Measurements from ENCODE around the gene MPRIP. TPM values are rescaled to one million over a fixed set of nuclear protein-coding genes. Genes with fewer than 3 reads are reported as not detected.

Gene MPRIP
- total and polyA plus RNA-seq, 2 of the 13 experiments (the other 11 are each of a cell fraction or from before 2014, with no cell fraction given): 50.2 to 52.4 TPM

DNA sequence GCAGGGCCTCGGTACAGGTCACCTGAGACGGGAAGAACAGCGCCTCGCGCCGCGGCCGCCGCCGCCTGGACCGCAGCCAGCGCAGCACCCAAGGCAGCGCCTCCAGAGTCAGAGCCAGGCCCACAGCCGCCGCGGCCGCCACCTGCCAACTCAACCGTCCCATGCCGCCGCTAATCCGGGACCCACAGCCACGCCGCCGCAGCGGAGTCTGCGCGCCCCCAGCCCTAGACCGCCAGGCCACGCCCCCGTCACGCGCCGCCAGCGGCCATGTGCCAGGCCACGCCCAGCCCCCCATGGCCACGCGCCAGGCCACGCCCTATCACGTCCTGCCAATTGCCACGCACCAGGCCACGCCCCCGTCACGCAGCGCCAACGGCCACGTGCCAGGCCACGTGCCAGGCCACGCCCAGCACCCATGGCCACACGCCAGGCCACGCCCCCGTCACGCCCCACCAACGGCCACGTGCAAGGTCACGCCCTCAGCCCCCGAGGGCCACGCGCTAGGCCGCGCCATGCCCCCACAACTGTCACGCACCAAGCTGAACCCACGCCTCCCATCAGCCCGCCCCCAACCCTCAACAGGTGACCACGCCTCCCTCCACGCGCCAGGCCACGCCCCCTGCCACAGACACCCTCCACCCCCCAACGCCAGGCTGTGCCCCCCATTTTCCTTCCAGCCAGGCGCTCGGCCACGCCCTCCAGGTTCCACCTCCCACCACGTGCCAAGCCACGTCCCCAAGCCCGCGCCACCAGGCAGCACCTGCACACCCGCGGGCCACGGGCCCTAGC is 164.1 kb downstream of the MPRIP start, which contains the start of gene PLD6 (continued):
- TF ChIP-seq, protein P1, sequence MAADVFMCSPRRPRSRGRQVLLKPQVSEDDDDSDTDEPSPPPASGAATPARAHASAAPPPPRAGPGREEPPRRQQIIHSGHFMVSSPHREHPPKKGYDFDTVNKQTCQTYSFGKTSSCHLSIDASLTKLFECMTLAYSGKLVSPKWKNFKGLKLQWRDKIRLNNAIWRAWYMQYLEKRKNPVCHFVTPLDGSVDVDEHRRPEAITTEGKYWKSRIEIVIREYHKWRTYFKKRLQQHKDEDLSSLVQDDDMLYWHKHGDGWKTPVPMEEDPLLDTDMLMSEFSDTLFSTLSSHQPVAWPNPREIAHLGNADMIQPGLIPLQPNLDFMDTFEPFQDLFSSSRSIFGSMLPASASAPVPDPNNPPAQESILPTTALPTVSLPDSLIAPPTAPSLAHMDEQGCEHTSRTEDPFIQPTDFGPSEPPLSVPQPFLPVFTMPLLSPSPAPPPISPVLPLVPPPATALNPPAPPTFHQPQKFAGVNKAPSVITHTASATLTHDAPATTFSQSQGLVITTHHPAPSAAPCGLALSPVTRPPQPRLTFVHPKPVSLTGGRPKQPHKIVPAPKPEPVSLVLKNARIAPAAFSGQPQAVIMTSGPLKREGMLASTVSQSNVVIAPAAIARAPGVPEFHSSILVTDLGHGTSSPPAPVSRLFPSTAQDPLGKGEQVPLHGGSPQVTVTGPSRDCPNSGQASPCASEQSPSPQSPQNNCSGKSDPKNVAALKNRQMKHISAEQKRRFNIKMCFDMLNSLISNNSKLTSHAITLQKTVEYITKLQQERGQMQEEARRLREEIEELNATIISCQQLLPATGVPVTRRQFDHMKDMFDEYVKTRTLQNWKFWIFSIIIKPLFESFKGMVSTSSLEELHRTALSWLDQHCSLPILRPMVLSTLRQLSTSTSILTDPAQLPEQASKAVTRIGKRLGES (CRISPR knock-in tag; IDR thresholded peaks at IDR 0.05; ENCODE audit: borderline replicate concordance): no peak
- TF ChIP-seq, protein P2, sequence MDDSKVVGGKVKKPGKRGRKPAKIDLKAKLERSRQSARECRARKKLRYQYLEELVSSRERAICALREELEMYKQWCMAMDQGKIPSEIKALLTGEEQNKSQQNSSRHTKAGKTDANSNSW (CRISPR knock-in tag; IDR thresholded peaks at IDR 0.05; ENCODE audit: borderline replicate concordance): peak; percentile 94; the same call in 1 of the 2 replicates
- TF ChIP-seq AHR (CRISPR knock-in tag; IDR thresholded peaks at IDR 0.05) (no peak), ZMYM2 (CRISPR knock-in tag; IDR thresholded peaks at IDR 0.05) (peak; percentile 60), ZNF747 (CRISPR knock-in tag; IDR thresholded peaks at IDR 0.05; ENCODE audit: borderline replicate concordance) (peak; percentile 54; the same call in 1 of the 2 replicates), TCF12 (IDR thresholded peaks at IDR 0.05) (no peak), TCF12 (CRISPR knock-in tag; IDR thresholded peaks at IDR 0.05) (peak; percentile 87; the same call in 1 of the 2 replicates), KDM5B (CRISPR knock-in tag; IDR thresholded peaks at IDR 0.05; ENCODE audit: borderline replicate concordance) (peak; percentile 99), TOPORS (CRISPR knock-in tag; IDR thresholded peaks at IDR 0.05) (peak; percentile 93)
- TF ChIP-seq, protein P3, sequence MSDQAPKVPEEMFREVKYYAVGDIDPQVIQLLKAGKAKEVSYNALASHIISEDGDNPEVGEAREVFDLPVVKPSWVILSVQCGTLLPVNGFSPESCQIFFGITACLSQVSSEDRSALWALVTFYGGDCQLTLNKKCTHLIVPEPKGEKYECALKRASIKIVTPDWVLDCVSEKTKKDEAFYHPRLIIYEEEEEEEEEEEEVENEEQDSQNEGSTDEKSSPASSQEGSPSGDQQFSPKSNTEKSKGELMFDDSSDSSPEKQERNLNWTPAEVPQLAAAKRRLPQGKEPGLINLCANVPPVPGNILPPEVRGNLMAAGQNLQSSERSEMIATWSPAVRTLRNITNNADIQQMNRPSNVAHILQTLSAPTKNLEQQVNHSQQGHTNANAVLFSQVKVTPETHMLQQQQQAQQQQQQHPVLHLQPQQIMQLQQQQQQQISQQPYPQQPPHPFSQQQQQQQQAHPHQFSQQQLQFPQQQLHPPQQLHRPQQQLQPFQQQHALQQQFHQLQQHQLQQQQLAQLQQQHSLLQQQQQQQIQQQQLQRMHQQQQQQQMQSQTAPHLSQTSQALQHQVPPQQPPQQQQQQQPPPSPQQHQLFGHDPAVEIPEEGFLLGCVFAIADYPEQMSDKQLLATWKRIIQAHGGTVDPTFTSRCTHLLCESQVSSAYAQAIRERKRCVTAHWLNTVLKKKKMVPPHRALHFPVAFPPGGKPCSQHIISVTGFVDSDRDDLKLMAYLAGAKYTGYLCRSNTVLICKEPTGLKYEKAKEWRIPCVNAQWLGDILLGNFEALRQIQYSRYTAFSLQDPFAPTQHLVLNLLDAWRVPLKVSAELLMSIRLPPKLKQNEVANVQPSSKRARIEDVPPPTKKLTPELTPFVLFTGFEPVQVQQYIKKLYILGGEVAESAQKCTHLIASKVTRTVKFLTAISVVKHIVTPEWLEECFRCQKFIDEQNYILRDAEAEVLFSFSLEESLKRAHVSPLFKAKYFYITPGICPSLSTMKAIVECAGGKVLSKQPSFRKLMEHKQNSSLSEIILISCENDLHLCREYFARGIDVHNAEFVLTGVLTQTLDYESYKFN (CRISPR knock-in tag; conservative IDR thresholded peaks at IDR 0.05): peak; percentile 47
- TF ChIP-seq, protein P4, sequence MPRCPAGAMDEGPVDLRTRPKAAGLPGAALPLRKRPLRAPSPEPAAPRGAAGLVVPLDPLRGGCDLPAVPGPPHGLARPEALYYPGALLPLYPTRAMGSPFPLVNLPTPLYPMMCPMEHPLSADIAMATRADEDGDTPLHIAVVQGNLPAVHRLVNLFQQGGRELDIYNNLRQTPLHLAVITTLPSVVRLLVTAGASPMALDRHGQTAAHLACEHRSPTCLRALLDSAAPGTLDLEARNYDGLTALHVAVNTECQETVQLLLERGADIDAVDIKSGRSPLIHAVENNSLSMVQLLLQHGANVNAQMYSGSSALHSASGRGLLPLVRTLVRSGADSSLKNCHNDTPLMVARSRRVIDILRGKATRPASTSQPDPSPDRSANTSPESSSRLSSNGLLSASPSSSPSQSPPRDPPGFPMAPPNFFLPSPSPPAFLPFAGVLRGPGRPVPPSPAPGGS (CRISPR knock-in tag; IDR thresholded peaks at IDR 0.05): peak; percentile 83
- TF ChIP-seq, protein P5, sequence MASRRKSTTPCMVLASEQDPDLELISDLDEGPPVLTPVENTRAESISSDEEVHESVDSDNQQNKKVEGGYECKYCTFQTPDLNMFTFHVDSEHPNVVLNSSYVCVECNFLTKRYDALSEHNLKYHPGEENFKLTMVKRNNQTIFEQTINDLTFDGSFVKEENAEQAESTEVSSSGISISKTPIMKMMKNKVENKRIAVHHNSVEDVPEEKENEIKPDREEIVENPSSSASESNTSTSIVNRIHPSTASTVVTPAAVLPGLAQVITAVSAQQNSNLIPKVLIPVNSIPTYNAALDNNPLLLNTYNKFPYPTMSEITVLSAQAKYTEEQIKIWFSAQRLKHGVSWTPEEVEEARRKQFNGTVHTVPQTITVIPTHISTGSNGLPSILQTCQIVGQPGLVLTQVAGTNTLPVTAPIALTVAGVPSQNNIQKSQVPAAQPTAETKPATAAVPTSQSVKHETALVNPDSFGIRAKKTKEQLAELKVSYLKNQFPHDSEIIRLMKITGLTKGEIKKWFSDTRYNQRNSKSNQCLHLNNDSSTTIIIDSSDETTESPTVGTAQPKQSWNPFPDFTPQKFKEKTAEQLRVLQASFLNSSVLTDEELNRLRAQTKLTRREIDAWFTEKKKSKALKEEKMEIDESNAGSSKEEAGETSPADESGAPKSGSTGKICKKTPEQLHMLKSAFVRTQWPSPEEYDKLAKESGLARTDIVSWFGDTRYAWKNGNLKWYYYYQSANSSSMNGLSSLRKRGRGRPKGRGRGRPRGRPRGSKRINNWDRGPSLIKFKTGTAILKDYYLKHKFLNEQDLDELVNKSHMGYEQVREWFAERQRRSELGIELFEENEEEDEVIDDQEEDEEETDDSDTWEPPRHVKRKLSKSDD (CRISPR knock-in tag; IDR thresholded peaks at IDR 0.05; ENCODE audit: low read depth): peak; percentile 95
- TF ChIP-seq, protein P6, sequence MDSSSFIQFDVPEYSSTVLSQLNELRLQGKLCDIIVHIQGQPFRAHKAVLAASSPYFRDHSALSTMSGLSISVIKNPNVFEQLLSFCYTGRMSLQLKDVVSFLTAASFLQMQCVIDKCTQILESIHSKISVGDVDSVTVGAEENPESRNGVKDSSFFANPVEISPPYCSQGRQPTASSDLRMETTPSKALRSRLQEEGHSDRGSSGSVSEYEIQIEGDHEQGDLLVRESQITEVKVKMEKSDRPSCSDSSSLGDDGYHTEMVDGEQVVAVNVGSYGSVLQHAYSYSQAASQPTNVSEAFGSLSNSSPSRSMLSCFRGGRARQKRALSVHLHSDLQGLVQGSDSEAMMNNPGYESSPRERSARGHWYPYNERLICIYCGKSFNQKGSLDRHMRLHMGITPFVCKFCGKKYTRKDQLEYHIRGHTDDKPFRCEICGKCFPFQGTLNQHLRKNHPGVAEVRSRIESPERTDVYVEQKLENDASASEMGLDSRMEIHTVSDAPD (CRISPR knock-in tag; IDR thresholded peaks at IDR 0.05): peak; percentile 84; the same call in 1 of the 2 replicates
